HG03469 (cell line): Measurements from ENCODE around the gene WDR33.
"Not testable (repeated sequence)": the region's sequence is repeated elsewhere in the genome, so short reads cannot be mapped to it uniquely, and the experiment has no call there.

Experiments used
- ATAC-seq: cut with Tn5 transposase; IDR thresholded peaks from one replicate; pipeline ENCODE4 v1.9.1; 2021; ENCODE audit warnings: mild to moderate bottlenecking, moderate library complexity, moderate number of reproducible peaks; ENCODE audit not compliant: unreplicated experiment

The WDR33 gene

DNA sequence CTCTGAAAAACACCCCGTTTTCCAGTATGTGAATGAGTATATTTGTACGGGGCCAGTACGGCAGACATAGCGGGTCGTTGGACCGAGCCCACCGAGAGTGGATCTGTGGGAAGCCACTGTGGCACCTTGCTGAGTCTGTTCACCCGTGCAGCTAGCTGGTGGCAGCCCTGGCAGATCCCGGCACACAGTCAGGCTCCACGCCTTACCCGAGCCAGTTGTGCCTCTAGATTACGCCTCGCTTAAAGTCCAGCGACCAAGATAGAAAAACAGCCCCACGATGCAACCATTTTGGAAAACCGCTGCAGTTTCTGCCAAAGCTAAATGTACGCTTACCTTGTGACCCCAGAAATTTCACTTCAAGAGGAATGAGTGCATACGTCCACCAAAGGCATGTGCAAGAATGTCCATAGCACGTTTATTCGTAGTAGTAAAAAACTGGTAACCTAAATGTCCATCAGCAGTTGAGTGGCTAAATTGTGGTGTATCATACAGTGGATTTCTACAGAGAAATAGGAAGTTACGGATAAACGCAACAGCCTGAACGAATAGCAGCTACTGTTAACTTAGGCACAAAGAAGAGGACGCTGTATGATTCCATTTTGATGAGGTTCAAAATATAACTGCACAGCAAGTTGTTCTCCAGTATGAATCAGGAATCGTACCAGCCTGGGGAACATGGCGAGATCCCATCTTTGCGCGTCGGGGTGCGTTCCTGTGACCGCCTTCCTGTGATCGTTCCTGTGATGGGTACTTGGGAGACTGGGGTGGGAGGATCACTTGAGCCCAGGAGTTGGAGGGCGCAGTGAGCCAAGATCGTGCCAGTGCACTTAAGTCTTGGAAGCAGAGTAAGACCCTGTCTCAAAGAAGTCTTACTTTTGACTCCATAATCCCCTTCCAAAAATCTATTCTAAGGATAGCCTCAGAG, 688 bp upstream of the WDR33 start:
- no peak for ATAC-seq

- no peak for ATAC-seq
Observed at GRCh38 chr2:127810156-127810618, 784 bp downstream of the WDR33 start.

DNA sequence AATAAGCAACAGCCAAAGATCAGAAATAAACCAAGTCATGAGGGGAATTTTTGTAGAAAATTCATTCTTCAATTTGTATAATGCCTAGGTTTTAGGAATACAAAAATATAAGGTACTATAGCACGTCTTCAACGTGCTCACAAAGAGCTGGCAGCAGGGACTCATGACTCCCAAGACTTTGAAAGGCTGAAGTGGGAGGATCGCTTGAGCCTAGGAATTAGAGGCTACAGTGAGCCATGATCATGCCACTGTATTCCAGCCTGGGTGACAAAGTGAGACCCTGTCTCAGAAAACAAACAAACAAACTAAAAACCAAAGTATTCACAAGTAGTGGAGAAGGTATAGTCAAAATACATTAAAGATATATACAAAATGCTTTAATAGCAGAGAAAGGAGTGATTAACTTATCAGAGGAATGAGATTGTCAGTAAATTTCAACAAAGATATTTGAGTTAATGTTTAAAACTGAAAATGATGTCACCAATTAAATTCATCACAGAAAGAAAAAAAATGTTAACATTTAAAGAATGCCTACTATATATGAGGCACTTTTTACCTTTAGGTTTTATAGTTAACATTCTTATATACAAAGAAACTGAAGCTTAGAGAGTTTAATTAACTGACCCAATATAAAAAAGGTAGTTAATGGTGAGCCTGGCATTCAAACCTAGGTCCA, 3.2 kb downstream of the WDR33 start:
- ATAC-seq, result no peak

DNA sequence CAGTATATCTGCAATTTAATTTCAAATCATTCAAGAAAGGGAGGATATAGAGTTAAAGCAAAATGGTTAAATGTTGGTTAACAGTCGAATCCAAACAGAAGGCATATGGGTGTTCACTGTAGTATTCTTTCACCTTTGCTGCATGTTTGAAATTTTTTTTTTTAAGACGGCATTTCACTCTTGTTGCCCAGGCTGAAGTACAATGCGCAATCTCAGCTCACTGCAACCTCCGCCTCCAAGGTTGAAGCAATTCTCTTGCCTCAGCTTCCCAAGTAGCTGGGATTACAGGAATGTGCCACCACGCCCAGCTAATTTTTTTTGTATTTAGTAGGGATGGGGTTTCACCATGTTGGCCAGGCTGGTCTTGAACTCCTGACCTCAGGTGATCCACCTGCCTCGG, 4.1 kb downstream of the WDR33 start:
- not testable (repeated sequence) for ATAC-seq

DNA sequence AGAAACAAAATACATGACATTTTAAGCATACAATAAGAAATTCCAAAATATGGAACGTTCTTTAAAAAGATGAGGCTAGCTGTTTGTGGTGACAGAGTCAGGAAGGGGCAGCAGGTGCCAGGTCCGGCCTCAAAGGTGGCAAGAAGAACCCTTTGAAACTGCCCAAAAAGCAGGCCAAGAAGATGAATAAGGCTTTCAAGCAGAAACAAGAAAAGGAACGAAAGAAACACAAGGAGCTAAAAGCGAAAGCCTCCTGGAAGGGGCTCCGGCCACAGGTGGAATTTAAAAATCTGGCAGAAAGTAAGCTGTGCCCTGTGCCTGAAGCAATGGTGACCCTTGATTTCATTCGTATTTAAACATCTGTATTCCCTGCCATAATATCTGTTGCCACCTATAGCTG, 5.5 kb downstream of the WDR33 start:
- ATAC-seq, result no peak

DNA sequence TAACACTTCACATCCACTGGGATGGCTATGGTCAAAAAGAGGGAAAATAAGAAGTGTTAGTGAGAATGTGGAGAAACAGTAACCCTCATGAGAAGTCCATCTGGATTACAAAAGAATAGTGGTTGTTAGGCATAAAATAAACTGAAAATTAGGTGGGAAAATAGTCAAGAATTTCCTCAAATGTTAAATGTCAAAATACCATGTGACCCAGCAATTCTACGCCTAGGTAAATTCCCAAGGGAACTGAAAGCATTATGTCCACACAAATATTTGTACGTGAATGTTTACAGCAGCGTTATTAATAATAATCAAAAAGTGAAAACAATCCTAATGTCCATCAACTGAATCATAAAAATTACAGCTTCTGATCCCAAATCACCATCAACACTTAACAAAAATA, 11.0 kb downstream of the WDR33 start:
- ATAC-seq, result no peak

DNA sequence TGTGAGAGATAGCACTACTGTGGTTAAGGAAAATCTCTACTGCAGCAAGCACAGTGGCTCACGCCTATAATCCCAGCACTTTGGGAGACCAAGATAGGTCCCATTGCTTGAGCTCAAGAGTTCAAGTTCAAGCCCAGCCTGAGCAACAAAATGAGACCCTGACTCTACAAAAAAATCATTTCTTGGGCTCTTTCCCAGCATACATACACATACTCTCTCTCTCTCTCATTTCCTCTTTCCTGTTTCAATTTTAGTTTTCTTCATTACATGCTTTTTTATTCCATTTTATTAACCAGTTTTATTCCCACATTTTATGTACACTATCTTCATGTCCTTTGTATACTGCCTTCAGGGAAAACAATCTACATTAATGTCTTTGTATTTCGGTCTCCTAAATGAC, 14.6 kb downstream of the WDR33 start:
- ATAC-seq, result no peak

- ATAC-seq, result not testable (repeated sequence)
Observed at GRCh38 chr2:127794901-127795300, 16.1 kb downstream of the WDR33 start.

- ATAC-seq, result no peak
Observed at GRCh38 chr2:127792805-127793204, 18.2 kb downstream of the WDR33 start.

- no peak for ATAC-seq
Observed at GRCh38 chr2:127790694-127791529, 20.1 kb downstream of the WDR33 start.

GRCh38 chr2:127786048-127786809, 24.7 kb downstream of the WDR33 start:
- no peak for ATAC-seq

- no peak for ATAC-seq
Observed at GRCh38 chr2:127784965-127785518, 25.9 kb downstream of the WDR33 start.

GRCh38 chr2:127783101-127783500, 27.9 kb downstream of the WDR33 start:
- no peak for ATAC-seq

DNA sequence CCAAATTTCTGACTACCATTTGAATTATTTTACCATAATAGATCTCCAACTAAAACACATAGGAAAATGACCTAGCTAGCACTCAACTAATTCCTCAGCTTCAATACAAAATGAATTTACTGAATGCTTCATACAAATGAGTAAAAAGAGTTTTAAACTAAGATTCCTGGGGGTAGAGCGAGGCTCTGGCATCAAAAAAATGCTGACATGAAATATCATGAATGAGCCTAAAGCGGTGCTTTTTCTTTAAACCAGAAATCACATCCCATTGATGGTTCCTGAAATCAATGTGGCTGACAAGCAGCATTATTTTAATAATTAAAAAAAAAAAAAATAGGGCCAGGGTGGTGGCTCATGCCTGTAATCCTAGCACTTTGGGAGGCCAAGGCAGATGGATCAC, 32.1 kb downstream of the WDR33 start:
- no peak for ATAC-seq

DNA sequence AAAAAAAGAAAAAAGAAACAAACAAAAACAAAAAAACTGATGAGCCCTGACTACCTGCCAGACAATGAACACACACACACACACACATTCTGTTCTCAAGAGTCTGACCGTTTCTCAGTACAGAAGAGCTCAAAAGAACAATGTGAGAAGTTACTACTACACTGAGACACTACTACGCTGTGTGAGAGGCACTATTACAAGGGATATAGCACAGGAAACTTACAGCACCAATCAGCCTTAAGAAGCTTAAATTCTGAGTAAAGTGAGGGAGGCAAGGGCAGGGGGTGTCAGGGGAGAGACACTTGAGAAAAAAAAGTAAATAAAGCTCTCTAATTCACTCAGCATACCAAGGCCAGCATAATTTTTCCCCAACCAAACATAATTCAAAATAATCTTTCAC, 32.5 kb downstream of the WDR33 start:
- ATAC-seq, result no peak

DNA sequence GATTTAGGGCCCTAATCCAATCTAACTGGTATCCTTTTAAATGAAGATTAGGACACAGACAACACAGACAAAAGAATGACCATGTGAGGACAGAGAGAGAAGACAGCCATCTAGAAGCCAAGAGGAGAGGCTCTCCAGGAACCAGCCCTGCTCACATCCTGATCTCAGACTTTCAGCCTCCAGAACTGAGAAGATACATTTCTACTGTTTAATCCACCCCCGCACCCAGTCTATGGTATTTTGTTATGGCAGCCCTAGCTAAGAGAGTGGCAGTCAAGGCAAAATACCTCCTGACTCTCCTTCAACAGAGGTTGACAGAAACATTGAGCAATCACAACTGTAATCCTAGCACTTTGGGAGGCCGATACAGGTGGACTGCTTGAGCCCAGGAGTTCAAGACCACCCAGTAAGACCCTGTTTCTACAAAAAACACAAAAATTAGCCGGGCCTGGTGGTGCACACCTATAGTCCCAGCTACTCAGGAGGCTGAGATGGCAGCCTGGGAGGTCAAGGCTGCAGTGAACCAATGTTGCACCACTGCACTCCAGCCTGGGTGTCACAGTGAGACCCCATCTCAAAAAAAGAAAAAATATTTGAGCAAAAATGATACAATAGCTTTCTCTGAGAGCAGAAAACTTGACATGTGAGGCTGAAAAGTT, 34.7 kb downstream of the WDR33 start:
- ATAC-seq, result no peak

DNA sequence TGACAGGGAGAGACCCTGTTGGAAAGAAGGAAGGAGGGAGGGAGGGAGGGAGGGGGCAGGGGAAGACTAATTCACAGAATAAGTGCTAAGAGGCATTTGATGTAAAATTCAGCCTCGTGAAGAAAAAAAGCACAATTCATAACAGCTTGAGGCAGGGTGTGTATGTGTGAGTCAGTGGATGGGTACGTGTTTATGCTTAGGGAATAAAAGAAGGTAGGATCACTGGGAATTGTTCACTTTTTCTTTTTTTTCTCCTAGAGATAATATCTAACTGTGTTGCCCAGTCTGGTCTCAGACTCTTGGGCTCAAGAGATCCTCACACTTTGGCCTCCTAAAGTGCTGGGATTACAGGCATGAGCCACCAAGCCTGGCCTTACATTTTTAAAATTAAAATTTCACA, 39.2 kb downstream of the WDR33 start:
- ATAC-seq, result no peak

GRCh38 chr2:127770973-127771735, 39.8 kb downstream of the WDR33 start:
- no peak for ATAC-seq

- ATAC-seq, result not testable (repeated sequence)
Observed at GRCh38 chr2:127770534-127770933, 40.4 kb downstream of the WDR33 start.
